SU-DHL-6 (cell line): ENCODE data around the gene CELF3.

Experiments
- CTCF ChIP-seq: fragments of 200-600 bp; sonication (generic); IDR thresholded peaks from one replicate; pipeline ENCODE4 v1.5.1; 2017; ENCODE audit warnings: antibody characterized with exemption, mild to moderate bottlenecking, low read length, moderate library complexity; ENCODE audit not compliant: insufficient read depth, poor library complexity, severe bottlenecking
- EZH2phosphoT487 ChIP-seq: fragments of 200-600 bp; sonication (generic), shearing (Covaris generic); conservative IDR thresholded peaks from 2 replicates; pipeline ENCODE4 v1.6.1; 2018; ENCODE audit warnings: mild to moderate bottlenecking, antibody characterized with exemption, low read length, moderate library complexity, mixed read lengths

GRCh38 chr1:151705146-151705545, 11.5 kb downstream of the CELF3 start:
- TF ChIP-seq CTCF (no peak), EZH2phosphoT487 (no peak)
